Stromal cell of bone marrow (primary cell): ENCODE results near the gene HMCN2.
"Not testable (repeated sequence)": the region's sequence is repeated elsewhere in the genome, so short reads cannot be mapped to it uniquely, and the experiment has no call there.

Source experiments
- DNase-seq: peaks from one replicate; pipeline ENCODE4 v3.0.0-alpha.2; 2012; ENCODE audit warnings: low read depth

Gene HMCN2

DNA sequence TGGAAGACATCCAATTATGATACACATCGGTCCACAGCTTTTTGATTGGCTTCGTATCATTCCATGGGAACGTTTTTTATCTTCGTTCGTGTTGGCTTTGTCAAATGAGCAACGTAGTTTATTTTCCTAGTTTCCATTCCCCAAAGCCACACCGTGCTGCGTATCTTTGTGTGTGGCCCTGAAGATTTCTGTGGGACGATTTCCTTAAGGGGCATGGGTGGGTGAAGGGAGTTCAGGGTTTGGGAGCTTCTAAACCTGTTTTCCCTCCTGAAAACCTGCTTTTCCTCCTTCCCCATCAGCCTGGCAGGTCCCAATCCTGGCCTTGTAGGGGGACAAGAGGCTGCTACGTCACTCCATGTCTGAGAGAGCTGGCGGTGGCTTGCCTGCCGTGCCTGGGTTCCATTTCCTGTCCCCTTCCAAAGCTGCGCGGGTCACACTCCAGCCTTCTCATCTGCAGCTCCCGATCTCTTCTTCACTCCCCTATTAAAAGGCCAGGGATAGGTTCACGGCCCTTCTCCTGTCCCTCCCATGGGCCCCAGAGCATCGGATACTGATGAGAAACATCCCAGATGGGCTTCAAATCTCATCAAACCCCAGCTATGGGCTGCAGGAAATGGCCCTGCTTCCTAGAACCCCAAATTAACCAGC is 155.7 kb downstream of the HMCN2 start:
- DNase-seq, result no peak

DNA sequence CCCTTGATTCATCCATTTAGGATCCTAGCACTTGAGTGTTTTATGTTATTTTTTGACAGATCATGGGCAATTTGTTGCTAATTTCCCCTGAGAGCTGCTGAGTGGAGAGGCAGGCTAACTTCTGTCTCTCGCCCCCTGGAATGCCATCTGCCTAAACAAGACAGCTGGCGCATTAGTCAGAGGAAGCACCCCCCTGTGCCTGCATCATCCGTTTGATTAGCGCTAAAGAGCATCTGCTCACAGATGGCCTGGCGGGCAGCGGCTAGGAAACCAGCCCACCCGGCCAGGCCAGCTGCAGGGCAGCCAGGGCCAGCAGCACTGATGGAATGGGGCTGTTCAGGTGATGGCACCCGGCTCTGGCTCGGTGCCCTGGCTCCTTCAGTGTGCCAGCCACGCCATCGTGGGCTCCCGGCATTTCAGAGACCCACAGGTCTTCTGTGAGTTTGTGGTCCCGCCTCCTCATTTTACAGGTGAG is 156.3 kb downstream of the HMCN2 start:
- DNase-seq, result no peak

DNA sequence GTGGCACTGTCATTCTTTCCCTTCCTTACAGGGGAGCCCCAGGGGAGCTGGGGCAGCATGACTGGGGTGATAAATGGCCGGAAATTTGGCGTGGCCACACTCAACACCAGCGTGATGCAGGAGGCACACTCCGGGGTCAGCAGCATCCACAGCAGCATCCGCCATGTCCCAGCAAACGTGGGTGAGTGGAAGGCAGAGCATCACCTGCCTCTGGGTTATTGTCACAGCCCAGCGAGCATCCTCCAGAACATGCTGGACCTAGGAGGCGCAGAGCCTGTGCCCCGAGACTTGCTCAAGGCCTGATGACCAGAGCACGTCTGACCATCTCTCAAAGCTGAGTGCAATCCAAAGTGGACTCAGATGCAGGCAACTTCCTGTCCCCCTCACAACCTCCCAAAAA is 157.0 kb downstream of the HMCN2 start:
- DNase-seq, result no peak

DNA sequence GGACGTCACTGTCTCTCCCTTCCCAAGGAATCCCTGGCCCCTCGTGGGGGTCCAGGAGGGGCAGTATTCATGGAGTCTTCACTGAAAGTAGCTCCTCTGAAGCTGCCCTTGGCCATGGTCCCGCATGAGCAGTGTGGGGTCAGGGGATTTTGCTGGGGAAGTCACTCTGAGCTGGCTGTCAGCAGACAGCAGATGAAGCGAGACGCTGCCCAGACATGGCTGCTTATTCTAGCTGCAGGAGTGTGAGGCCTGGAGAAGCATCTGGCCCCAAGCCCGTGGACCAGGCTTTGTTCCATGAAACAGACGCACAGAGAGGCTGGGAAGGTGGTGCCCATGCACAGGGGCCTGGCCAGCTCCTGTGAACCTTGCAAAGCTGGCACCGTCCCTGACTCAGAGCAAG is 157.7 kb downstream of the HMCN2 start:
- DNase-seq, result no peak

DNA sequence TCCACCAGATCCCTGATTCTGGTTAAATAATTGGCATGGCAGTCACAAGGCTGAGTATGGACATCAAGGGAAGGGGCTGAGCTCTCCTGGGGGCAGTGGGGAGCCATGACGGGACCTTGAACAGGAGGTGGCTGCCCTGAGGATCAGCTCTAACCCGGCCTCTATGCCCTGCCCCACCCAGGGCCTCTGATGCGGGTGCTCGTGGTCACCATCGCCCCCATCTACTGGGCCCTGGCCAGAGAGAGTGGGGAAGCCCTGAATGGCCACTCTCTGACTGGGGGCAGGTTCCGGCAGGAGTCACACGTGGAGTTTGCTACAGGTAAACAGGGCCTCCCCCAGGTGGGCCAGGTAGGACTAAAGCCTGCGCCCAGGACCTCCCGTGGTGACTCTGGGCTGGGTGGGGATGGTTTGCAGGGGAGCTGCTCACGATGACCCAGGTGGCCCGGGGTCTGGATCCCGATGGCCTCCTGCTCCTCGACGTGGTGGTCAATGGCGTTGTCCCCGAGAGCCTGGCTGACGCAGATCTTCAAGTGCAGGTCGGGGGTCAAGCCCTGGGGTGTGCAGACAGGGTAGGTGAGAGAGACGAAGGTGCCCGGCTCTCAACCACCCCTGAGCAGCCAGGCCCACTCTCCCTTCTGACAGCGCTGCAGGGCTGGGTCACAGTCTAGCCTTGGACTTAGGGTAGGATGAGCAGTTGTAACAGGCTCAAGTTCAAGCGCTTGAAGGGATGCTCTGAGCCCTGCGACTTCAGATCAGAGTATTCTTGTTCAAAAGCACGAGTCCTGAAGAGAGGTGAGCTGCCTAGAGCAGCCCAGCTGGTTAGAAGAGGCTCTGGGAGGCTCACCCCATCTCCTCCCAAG is 159.3 kb downstream of the HMCN2 start:
- no peak for DNase-seq

DNA sequence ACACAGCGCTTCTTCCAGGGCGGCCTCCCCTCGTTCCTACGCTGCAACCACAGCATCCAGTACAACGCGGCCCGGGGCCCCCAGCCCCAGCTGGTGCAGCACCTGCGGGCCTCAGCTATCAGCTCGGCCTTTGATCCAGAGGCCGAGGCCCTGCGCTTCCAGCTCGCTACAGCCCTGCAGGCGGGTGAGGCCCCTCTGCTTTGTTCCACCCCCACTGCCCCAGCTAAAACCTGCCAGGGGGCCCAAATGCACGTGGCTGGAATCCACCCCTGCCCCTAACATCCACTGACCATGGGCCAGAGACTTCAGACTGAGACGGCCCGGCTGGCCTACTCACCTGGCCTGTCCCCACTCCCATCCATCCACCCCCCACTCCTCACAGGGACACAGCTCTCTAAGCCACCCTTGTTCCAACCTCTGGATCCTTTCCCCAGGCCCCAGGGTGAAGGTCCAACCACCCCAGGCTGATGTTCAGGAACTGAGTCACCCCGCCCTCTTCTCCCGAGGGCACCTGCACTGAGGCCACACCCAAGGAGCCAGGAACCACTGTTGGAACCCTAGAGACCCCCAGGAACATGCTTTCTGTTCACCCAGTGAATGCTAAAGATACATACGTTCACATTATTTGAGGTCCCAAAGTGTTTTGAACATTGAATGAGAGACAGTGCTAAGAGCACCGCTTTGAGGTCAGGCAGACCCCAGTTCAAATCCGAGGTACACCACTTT is 160.3 kb downstream of the HMCN2 start:
- no peak for DNase-seq

DNA sequence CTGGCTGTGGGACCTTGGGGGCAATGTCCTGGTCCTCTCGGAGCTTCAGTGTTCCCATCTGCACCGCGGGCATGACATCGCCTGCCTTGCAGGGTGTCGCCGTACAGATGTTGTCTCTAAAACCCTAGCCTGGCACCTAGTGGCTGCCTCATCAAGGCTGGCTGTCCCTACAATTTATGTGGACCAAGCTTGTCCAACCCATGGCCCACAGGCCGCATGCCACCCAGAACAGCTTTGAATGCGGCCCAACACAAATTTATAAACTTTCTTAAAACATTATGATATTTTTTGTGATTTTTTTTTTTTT is 160.9 kb downstream of the HMCN2 start:
- DNase-seq, result no peak

DNA sequence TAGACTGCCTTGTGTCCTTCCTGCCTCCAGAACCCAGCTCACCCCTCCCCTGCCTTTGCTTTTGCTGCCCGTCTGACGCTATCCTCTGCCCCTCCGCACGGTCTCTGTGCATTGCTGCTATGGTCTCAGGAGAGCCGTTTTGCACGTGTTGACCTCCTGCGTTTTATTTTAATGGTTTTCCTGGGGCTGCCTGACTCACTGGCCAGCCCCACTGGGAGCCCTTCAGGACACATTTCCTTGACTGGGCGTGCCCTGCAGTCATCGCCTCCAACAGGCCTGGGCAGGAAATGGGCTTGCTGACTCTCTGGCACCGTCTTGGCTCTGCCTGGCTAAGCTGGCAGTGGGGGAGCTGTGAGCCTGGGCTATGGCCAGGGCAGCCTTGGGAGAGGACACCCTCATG is 161.3 kb downstream of the HMCN2 start:
- peak; percentile 89 for DNase-seq

DNA sequence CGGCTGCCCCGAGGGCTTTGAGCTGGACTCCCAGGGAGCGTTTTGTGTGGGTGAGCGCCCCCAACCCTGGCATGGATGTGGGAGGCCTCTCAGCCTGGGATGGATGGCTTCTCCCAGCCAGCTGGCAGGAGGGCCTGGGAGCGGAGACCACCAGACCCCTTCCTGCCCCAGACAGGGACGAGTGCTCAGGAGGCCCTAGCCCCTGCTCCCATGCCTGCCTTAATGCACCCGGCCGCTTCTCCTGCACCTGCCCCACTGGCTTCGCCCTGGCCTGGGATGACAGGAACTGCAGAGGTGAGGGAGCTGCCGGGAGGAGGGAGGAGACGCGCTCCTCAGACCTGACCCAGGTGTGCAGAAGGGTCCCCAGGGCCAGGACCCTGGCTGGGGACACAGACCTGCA is 161.8 kb downstream of the HMCN2 start:
- DNase-seq, result no peak

DNA sequence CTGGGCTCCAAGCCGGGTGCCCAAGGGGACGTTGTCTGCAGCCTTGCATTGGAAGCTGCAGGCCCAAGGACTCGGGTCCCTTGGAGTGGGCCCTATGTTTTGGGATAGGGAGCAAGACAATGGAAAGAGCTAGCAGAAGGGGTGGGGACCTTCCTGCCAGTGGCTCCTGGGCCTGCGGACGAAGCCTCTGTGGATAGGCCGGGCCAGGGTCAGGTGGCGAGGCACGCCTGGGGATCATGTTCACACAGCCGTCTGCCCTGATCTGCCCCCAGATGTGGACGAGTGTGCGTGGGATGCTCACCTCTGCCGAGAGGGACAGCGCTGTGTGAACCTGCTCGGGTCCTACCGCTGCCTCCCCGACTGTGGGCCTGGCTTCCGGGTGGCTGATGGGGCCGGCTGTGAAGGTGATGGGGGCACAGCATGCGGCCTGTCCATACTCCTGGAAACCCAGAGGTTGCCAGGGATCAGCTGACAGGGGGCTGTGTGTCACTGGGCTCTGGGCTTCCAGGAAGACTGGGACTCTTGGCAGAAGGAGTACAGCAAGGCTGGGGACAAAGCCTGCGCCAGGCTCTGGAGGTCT is 162.6 kb downstream of the HMCN2 start:
- no peak for DNase-seq

DNA sequence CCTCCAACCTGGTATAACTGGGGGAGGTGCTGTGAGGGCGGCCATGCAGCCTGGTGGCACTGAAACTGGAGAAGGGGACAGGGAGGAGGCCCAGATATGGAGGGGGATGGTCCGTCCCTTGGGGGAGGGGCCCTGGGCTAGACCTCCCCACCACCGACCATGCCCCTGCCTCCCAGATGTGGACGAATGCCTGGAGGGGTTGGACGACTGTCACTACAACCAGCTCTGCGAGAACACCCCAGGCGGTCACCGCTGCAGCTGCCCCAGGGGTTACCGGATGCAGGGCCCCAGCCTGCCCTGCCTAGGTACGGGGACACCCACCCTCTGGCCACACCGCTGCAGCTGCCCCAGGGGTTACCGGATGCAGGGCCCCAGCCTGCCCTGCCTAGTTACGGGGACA is 163.8 kb downstream of the HMCN2 start:
- DNase-seq, result no peak

DNA sequence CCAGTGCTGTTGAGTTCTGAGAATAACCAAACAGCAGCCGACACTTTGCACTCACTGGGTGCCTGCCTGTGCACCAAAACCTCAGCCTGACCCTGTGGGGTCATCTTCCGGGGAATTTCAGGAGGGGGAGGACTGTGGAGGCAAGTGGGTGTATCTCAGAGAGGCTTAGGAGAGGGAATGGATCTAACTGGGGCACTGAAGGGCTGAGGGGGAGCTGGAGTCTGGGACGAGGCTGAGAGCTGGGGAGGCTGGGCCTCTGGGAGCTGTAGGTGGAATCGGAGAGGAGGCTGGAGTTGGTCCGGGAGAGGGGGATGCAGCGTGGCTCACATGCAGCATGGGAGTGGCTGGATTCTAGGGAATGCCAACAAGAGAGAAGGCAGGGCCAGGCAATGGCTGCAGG is 164.3 kb downstream of the HMCN2 start:
- no peak for DNase-seq

DNA sequence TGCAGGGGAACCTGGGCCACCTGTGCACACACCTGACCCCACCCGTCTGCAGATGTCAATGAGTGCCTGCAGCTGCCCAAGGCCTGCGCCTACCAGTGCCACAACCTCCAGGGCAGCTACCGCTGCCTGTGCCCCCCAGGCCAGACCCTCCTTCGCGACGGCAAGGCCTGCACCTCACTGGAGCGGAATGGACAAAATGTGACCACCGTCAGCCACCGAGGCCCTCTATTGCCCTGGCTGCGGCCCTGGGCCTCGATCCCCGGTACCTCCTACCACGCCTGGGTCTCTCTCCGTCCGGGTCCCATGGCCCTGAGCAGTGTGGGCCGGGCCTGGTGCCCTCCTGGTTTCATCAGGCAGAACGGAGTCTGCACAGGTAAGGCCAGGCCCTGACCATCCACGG is 164.7 kb downstream of the HMCN2 start:
- no peak for DNase-seq

DNA sequence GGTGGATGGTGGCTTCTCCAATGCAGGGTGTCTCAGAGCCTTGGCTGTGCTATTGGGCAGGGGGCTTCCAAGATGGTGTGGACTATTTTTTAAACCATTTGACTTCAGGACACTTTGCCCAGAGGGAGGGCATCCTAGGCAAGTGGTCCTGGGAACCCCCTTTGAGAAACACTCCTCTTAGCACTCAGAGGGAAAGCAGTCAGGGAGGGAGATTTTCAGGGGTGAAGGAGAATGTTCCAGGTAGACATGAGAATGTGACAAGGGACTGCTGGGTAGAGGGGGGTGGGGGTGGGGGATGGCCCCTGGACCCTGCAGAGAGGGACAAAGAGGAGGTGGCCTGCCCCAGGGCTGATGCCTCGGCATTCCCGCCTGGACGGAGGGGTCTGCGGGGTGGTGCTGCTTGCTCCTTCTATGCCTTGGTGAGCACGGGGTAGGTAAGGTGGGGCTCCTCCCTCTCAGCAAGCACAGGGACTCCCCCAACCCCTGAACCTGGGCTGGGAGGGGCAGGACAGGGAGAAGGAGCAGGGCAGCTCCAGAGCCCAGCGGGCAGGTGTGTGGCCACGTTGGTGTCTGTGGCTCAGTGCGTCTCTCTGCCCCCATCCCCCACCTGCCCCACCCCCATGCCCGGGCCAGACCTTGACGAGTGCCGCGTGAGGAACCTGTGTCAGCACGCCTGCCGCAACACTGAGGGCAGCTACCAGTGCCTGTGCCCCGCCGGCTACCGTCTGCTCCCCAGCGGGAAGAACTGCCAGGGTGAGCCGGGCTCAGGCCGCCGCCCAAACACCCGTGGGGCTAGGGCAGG is 165.4 kb downstream of the HMCN2 start:
- no peak for DNase-seq

DNA sequence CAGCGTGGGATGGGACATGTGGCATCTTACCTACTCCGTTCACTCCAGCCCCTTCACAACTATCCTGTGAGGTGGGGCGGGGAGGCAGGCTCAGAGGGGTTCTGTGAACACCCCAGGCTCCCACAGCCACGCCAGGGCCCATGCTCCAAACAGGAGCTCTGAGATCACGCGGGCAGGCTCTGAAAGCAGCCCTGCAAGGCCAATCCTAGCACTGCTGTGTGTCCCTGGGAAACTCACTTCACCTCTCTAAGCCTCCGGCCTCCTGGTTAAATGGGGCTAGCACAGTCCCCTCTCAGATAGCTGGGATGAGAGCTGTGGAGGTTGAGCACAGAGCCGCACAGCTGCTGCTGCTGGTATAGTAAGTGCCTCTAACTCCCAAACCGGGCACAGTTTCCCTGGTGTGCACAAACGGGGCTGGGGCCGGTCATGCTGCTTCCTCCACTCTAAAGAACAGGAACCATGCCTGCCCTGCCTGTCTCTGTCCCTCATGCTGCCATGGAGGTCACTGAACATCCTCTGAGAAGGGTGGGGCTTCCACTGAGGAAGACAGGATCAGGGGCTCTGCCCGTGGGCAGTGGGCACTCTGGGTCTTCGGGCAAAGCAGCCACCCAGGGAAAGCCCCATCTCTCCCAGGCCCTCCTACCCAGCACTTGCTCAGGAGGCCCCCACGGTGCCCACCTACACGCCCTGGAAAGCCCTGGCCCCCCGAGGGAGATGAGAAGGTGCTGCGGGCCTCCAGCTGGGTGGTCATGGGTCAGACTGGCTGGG is 166.2 kb downstream of the HMCN2 start:
- no peak for DNase-seq

DNA sequence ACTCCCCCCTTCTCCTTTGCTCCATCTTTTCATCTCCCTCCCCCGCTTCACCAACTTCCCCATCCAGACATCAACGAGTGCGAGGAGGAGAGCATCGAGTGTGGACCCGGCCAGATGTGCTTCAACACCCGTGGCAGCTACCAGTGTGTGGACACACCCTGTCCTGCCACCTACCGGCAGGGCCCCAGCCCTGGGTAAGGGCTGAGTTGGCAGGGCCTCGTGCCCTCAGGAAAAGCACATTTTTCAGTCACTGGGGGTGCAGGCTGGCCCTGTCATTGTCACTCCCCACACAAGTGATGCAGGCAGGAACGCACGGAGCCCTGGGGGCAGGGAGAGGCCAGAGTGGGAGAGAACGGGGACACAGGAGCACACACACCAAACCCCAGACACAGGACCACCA is 166.8 kb downstream of the HMCN2 start:
- no peak for DNase-seq

DNA sequence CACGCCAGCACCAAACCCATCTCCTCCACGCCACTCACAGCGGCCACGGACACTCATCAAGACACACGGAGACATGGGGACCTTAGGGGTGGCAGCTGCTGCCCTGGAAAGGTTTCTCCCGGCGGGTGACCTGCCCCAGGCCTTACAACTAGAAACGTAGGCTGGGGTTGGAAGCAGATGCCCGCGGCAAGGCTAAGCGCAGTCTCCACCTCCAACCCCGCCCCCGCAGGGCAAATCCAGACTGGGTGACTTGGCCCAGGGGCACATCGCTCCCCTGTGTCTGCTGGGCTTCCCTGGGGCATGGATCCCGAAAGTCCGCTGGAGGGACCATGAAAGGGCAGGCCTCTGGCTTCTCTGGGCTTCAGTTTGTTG is 167.2 kb downstream of the HMCN2 start:
- DNase-seq, result no peak

DNA sequence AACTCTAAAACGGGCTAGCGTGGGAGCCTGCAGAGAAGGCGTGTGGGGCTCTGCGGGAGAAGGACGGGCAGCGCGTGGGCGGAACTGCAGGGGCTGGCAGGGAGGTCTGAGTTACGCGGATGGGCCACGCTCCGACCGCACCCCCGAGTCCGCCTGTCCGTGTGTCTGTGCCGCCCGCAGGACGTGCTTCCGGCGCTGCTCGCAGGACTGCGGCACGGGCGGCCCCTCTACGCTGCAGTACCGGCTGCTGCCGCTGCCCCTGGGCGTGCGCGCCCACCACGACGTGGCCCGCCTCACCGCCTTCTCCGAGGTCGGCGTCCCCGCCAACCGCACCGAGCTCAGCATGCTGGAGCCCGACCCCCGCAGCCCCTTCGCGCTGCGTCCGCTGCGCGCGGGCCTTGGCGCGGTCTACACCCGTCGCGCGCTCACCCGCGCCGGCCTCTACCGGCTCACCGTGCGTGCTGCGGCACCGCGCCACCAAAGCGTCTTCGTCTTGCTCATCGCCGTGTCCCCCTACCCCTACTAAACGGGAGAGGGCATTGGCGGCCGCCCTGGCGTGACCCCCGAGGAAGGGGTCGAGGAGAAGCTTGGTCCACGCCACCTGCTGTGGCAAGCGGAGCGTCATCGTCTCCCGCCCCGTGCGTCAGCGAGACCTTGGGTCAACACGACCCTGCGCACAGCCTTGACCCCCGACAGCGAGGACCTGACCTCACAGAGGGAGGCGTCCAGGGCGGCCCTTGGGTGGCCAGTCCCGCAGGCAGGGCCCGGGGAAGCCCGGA is 167.8 kb downstream of the HMCN2 start:
- no peak for DNase-seq

DNA sequence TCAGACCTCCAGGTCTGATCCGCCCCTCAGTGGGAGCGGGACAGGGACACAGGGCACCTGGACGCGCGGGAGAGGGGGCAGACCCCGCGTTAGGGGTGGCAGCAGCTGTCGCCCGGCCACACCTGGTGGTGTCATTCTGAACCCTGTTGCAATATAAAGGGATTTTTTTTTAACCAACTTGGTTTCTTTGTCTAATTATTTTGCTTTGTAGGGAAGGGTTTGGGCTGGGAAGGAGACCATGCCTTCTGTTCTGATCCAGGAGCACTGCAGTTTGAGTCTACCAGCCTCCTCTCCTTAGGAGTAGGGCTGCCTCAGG is 168.3 kb downstream of the HMCN2 start:
- DNase-seq, result no peak

DNA sequence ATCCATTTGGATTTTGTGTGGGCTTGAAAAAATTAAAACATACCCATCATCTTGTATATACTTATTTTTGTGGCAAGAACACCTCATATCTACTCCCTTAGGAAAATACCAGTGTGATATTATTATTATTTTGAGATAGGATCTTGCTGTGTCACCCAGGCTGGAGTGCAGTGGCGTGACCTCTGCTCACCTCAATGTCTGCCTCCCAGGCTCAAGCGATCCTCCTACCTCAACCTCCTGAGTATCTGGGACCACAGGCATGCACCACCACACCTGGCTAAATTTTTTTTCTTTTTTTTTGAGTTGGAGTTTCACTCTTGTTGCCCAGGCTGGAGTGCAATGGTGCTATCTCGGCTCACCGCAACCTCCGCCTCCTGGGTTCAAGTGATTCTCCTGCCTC is 169.1 kb downstream of the HMCN2 start:
- DNase-seq, result not testable (repeated sequence)
